Lung (tissue), 16 donors: ENCODE results near the gene HNRNPH2. TPM values are rescaled to one million over a fixed set of nuclear protein-coding genes. Genes with fewer than 3 reads are reported as not detected.

Experiments
- ATAC-seq: fragments of 200-7000 bp; cut with Tn5 transposase; one replicate; pipeline ENCODE4 v1.9.1; 2020; ENCODE audit warnings: moderate number of reproducible peaks; ENCODE audit not compliant: insufficient read depth, low FRiP score
- DNase-seq, 3 donors: peaks; one replicate each; pipeline ENCODE4 v3.0.0-alpha.2; 2013 to 2017
- H3K27ac ChIP-seq, 2 donors: one replicate each; pipeline ENCODE4 v1.5.1; 2013; ENCODE audit warnings: mild to moderate bottlenecking in 2 of 2, moderate library complexity in 2 of 2, control low read depth in 1 of 2, inconsistent platforms in 1 of 2, low read depth in 1 of 2, low read length in 1 of 2
- H3K27me3 ChIP-seq, 3 donors: one replicate each; pipeline ENCODE4 v1.5.1; 2013; ENCODE audit warnings: low read length in 2 of 3; ENCODE audit not compliant: control insufficient read depth in 3 of 3, insufficient read depth in 3 of 3
- H3K36me3 ChIP-seq, 4 donors: one replicate each; pipeline ENCODE4 v1.5.1; 2013; ENCODE audit warnings: low read length in 4 of 4, mild to moderate bottlenecking in 1 of 4, moderate library complexity in 1 of 4; ENCODE audit not compliant: control insufficient read depth in 4 of 4, insufficient read depth in 4 of 4
- H3K4me1 ChIP-seq, 5 donors: one replicate each; pipeline ENCODE4 v1.5.1; 2013; ENCODE audit warnings: low read length in 5 of 5, mild to moderate bottlenecking in 2 of 5, moderate library complexity in 1 of 5; ENCODE audit not compliant: control insufficient read depth in 5 of 5, insufficient read depth in 5 of 5
- H3K4me3 ChIP-seq: one replicate; pipeline ENCODE4 v1.5.1; 2013; ENCODE audit warnings: mild to moderate bottlenecking, control low read depth, moderate library complexity
- H3K9ac ChIP-seq, 2 donors: one replicate each; pipeline ENCODE4 v1.5.1; 2013; ENCODE audit warnings: low read length in 2 of 2, control low read depth in 1 of 2; ENCODE audit not compliant: insufficient read depth in 1 of 2
- H3K9me3 ChIP-seq, 4 donors: one replicate each; pipeline ENCODE4 v1.5.1; 2013; ENCODE audit warnings: low read length in 3 of 4, mild to moderate bottlenecking in 1 of 4, moderate library complexity in 1 of 4; ENCODE audit not compliant: control insufficient read depth in 4 of 4, insufficient read depth in 3 of 4
- CTCF ChIP-seq: IDR thresholded peaks from 2 replicates; pipeline ENCODE4 v1.5.1; 2012; ENCODE audit warnings: mild to moderate bottlenecking; ENCODE audit errors: control extremely low read depth, extremely low read depth
- WGBS, 2 donors: extraction: QIAGEN DNeasy Blood & Tissue Kit; methylation state at CpG; one replicate each; pipeline ENCODE4 v1.1.7; 2013; 5-methylcytosine and 5-hydroxymethylcytosine counted together
- long read RNA-seq, 5 donors: transcript quantifications; one replicate each; lab custom pipeline, GENCODE V29; 2026
- polyA plus RNA-seq, 2 donors: library from polyadenylated mRNA; stranded (reverse); fragments of 200-250 nt; gene quantifications; one replicate each; pipeline ENCODE4 v1.2.1, GENCODE V29; 2013
- total RNA-seq, 2 donors: library from RNA; depleted of rRNA in 1 of 2; stranded (reverse); fragments of >200 nt in 1 of 2; gene quantifications; one replicate each; pipeline ENCODE4 v1.2.1, GENCODE V29; 2014 to 2021
- donor health status: control.
- donor health status: control.
- donor health status: Bipolar disorder and iron deficiency.
- donor health status: healthy.
- donor health status: DM: yes; HTN: yes; CAD: no.

The HNRNPH2 gene
- 10 to 100 TPM; 59.3 to 86.1 TPM for total RNA-seq
- 100 to 1,000 TPM in 1 of 2 donors, 10 to 100 TPM in 1; 38.0 to 102 TPM for polyA plus RNA-seq
- long read RNA-seq, donor 1, transcript HNRNPH2-201 (2 exons, 2,223 nt), result major isoform, 25 of 25 reads
- long read RNA-seq, donor 1, partial matches to known transcripts, result 0 of 25 reads
- long read RNA-seq, donor 1, other reads (novel, unspliced or antisense), result 0 of 25 reads
- long read RNA-seq, donor 2, partial matches to known transcripts, result 0 of 4 reads
- long read RNA-seq, donor 2, other reads (novel, unspliced or antisense), result 0 of 4 reads
- long read RNA-seq, donor 3, transcript HNRNPH2-201 (2 exons, 2,223 nt), result major isoform, 20 of 20 reads
- long read RNA-seq, donor 3, partial matches to known transcripts, result 0 of 20 reads
- long read RNA-seq, donor 3, other reads (novel, unspliced or antisense), result 0 of 20 reads
- long read RNA-seq, donor 4, transcript HNRNPH2-201 (2 exons, 2,223 nt), result major isoform, 6 of 6 reads
- long read RNA-seq, donor 4, partial matches to known transcripts, result 0 of 6 reads
- long read RNA-seq, donor 4, other reads (novel, unspliced or antisense), result 0 of 6 reads
- long read RNA-seq, donor 5, transcript HNRNPH2-201 (2 exons, 2,223 nt), result major isoform, 41 of 41 reads
- long read RNA-seq, donor 5, partial matches to known transcripts, result 0 of 41 reads
- long read RNA-seq, donor 5, other reads (novel, unspliced or antisense), result 0 of 41 reads

- Histone ChIP-seq H3K27me3 (peaks cover 0 to 3% (median 0%) of the 10 kb centered on the region in 3 donors), H3K9ac (peak within 1 kb of the TSS; percentile 96 to 99), H3K27ac (peak within 1 kb of the TSS; percentile 90 to 95), H3K9me3 (no peaks in the 10 kb centered on the region), H3K36me3 (peaks cover 0 to 5% (median 2%) of the 10 kb centered on the region in 4 donors), H3K4me1 (peaks cover 0 to 10% (median 4%) of the 10 kb centered on the region in 5 donors), H3K4me3 (peak within 1 kb of the TSS; percentile 50)
- peak; percentile 94 for ATAC-seq
- TF ChIP-seq CTCF, result no peak
- WGBS, 2 donors, result 0 to 29% methylated on average over 39 to 47 of the region's 47 CpGs
- peak; percentile 95 to 99 (median 98) for DNase-seq
Observed at GRCh38 chrX:101407748-101408531, at the start of gene HNRNPH2, which contains the start of gene GLA. TSS of gene HNRNPH2 (plus strand) at chrX:101408222. CDS start at chrX:101411989, 3,767 bp downstream. TSS of gene GLA (minus strand) at chrX:101407925. CDS start at chrX:101407903, 22 bp downstream.

GRCh38 chrX:101359966-101360365 lies 48.1 kb upstream of the HNRNPH2 start:
- ATAC-seq (no peak), DNase-seq (no peak)
- Histone ChIP-seq H3K27ac (no peak overlapping the region), H3K4me3 (no peak overlapping the region), H3K27me3 (peaks cover 0 to 14% (median 6%) of the 10 kb centered on the region in 3 donors), H3K4me1 (no peaks in the 10 kb centered on the region), H3K36me3 (peaks cover 0 to 2% (median 0%) of the 10 kb centered on the region in 4 donors), H3K9me3 (peaks cover 0 to 4% (median 0%) of the 10 kb centered on the region in 4 donors), H3K9ac (no peak overlapping the region)
- TF ChIP-seq CTCF, result no peak
- WGBS, 2 donors, result 70 to 71% methylated on average over 1 of the region's 1 CpG

GRCh38 chrX:101360390-101360789 lies 47.6 kb upstream of the HNRNPH2 start:
- no peak for TF ChIP-seq CTCF

More at GRCh38 chrX:101360390-101360789, 47.6 kb upstream of the HNRNPH2 start:
- no peak overlapping the region for H3K9ac ChIP-seq
- no peak overlapping the region for H3K4me3 ChIP-seq
- H3K9me3 ChIP-seq, result peaks cover 0 to 4% (median 0%) of the 10 kb centered on the region in 4 donors
- no peak for ATAC-seq
- H3K36me3 ChIP-seq, result peaks cover 0 to 2% (median 0%) of the 10 kb centered on the region in 4 donors
- H3K27me3 ChIP-seq, result peaks cover 0 to 14% (median 6%) of the 10 kb centered on the region in 3 donors
- WGBS, 2 donors, result 73 to 90% methylated on average over 7 of the region's 7 CpGs
- H3K4me1 ChIP-seq, result no peaks in the 10 kb centered on the region
- no peak for DNase-seq
- H3K27ac ChIP-seq, result no peak overlapping the region
